Measurements from ENCODE around the gene RTF1.

Gene RTF1

DNA sequence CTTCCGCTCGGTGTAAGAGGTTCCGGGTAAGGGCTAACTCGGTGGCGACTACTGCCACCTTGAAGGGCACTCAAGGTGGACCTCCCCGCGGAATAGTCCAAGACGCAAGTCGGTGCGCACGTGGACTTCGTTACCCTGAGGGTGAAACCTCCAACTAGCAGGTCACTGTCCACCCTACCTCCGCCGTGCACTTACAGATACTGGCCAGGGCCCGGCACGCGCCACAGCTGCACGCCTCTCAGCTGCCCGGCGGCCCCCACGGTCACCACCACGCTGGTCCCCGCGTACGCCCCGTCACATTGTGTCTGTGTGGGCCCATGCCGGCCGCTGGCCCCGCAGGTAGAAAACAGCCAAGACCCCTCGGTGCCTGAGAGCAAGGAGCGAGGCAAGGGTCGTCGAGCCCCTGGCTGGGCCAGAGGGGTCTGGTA is 95.6 kb downstream of the RTF1 start:
- Histone ChIP-seq H3K9me3 (ENCODE audit: control insufficient read depth, low read depth, low read length) (no peaks in the 10 kb centered on the region), H3K4me1 (ENCODE audit: control insufficient read depth, low read depth, low read length) (peaks cover 6% of the 10 kb centered on the region), H3K27me3 (ENCODE audit: control insufficient read depth, insufficient read depth, low read length) (peaks cover 71% of the 10 kb centered on the region), H3K27ac (ENCODE audit: low read length) (no peak overlapping the region), H3K36me3 (ENCODE audit: control insufficient read depth, low read depth, low read length) (peaks cover 5% of the 10 kb centered on the region), H3K9ac (ENCODE audit: low read length) (no peak overlapping the region), H3K4me3 (ENCODE audit: low read length) (peak overlapping the region; percentile 52)

DNA sequence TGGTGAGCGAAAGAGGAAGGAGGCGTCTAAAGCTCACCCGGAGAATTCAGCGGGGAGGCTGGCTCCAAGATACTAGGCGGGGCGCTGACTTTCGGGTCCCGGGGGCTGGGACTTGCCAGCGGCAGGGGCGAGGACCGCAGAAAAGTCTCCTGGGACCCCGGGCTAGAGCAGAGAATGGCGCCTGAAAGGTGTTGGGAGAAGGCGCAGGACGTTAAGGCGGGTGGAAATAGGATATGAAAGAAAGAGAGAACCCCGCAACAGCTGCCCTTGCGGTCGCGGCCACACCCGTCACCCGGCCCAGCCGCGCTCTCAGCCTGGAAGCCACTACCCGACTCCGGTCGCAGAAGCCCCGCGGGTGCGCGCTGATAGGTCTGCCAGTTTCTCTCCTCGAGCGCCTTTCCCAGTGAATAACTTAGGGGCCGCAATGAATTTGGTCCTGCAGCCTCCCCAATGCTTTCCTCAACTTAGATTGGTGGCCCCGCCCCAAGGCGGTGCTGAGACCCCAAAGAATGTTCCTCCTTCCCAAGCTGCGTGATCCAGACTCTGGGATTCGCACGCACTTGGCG is 96.1 kb downstream of the RTF1 start:
- no peaks in the 10 kb centered on the region for H3K9me3 ChIP-seq (ENCODE audit: control insufficient read depth, low read depth, low read length)
- H3K27me3 ChIP-seq (ENCODE audit: control insufficient read depth, insufficient read depth, low read length): peaks cover 66% of the 10 kb centered on the region
- H3K9ac ChIP-seq (ENCODE audit: low read length): no peak overlapping the region
- H3K36me3 ChIP-seq (ENCODE audit: control insufficient read depth, low read depth, low read length): peaks cover 10% of the 10 kb centered on the region
- H3K27ac ChIP-seq (ENCODE audit: low read length): no peak overlapping the region
- peak overlapping the region; percentile 52 for H3K4me3 ChIP-seq (ENCODE audit: low read length)
- peaks cover 6% of the 10 kb centered on the region for H3K4me1 ChIP-seq (ENCODE audit: control insufficient read depth, low read depth, low read length)

DNA sequence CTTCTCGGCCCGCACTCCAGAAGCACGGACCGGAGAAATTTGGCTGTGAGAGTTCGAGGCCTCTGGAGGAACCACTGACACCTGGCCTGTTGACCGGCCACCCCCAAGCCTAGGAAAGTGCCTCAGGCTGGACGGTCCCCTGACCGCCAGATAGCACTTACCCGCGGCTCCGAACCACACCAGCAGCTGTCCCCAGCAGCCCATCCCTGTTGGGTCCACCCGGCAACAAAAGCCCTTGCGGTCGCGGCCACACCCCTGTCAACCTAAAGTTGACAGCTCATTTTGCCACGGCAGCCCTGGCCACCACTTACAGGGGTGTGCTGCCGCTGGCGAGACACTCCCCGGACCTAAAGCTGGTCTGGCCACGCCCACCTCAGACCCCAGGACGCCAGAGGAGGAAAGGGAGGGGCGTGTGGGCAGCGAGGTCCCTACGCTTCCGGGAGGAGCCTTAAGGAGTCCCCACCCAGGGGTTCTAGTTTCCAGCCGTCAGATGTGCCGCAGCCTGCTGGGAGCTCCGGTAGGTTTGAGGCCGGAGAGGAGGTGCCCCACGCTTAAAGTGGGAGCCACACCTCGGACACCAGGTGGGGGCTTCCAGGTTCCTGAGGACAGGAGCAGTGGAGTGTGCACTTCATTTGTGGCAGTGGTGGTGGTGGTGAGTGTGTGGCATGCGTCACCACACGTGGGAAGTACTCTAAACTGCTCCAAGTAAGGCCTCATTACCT is 96.8 kb downstream of the RTF1 start, which contains the start of gene LTK:
LTK (minus strand) TSS at position 322 of the 722 bp plus-strand sequence; CDS start at position 204, 118 bp downstream.
- Histone ChIP-seq H3K36me3 (ENCODE audit: control insufficient read depth, low read depth, low read length) (peaks cover 11% of the 10 kb centered on the region), H3K27ac (ENCODE audit: low read length) (no peak within 1 kb of the TSS), H3K27me3 (ENCODE audit: control insufficient read depth, insufficient read depth, low read length) (peaks cover 62% of the 10 kb centered on the region), H3K9ac (ENCODE audit: low read length) (no peak within 1 kb of the TSS), H3K9me3 (ENCODE audit: control insufficient read depth, low read depth, low read length) (no peaks in the 10 kb centered on the region), H3K4me1 (ENCODE audit: control insufficient read depth, low read depth, low read length) (peaks cover 6% of the 10 kb centered on the region), H3K4me3 (ENCODE audit: low read length) (peak within 1 kb of the TSS; percentile 52)

DNA sequence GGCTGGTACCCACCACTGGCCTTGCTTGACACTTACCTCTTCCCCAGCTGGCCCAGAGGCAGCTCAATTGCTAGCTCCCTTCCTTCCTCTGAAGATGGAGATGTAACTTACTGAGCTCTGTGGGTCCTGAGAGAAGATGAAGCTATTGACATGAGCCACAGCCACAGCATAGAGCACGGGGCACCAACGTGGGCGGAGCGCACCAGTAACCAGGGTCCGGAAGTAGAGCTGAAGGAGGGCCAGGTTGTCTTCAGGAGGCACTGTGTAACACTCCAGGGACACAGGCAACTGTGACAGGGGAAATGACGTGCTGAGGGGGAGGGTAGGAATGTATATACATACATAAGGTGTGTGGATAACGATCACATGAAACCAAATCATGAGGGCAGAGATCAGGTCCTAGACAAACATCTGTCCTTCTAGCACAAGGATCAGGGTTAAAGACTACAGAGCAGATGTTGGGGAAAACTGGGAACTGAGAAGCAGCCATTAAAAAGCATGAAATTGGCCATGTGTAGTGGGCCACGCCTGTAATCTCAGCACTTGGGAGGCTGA is 101.1 kb downstream of the RTF1 start:
- Histone ChIP-seq H3K9me3 (ENCODE audit: control insufficient read depth, low read depth, low read length) (no peaks in the 10 kb centered on the region), H3K4me3 (ENCODE audit: low read length) (no peak overlapping the region), H3K4me1 (ENCODE audit: control insufficient read depth, low read depth, low read length) (no peaks in the 10 kb centered on the region)

DNA sequence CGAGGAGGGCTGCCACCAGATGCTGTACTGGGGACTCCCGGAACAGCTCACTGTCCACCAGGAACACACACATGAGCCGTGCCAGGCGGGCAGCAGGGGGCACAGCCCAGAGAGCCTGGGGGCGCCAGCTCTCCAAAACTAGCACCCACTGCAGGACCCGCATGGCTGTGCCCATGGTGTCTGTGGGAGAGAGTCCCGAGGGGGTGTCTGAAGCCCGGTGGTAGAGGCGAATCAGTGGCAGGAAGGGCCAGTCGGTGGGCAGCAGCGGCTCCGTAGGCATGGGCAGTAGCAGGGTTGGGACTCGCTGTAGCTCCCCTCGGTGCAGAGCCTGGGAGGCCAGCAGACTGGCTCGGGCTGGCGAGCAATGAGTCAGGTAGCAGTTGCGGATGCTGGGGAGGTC is 103.7 kb downstream of the RTF1 start:
- no peak overlapping the region for H3K27ac ChIP-seq (ENCODE audit: low read length)
- H3K9me3 ChIP-seq (ENCODE audit: control insufficient read depth, low read depth, low read length): no peaks in the 10 kb centered on the region
- no peaks in the 10 kb centered on the region for H3K27me3 ChIP-seq (ENCODE audit: control insufficient read depth, insufficient read depth, low read length)
- no peak overlapping the region for H3K9ac ChIP-seq (ENCODE audit: low read length)
- no peaks in the 10 kb centered on the region for H3K4me1 ChIP-seq (ENCODE audit: control insufficient read depth, low read depth, low read length)
- H3K4me3 ChIP-seq (ENCODE audit: low read length): no peak overlapping the region
- H3K36me3 ChIP-seq (ENCODE audit: control insufficient read depth, low read depth, low read length): peaks cover 40% of the 10 kb centered on the region

More for the DNA sequence above, 101.1 kb downstream of the RTF1 start:
- H3K27ac ChIP-seq (ENCODE audit: low read length): no peak overlapping the region
- H3K36me3 ChIP-seq (ENCODE audit: control insufficient read depth, low read depth, low read length): peaks cover 31% of the 10 kb centered on the region
- H3K27me3 ChIP-seq (ENCODE audit: control insufficient read depth, insufficient read depth, low read length): peaks cover 19% of the 10 kb centered on the region
- no peak overlapping the region for H3K9ac ChIP-seq (ENCODE audit: low read length)

DNA sequence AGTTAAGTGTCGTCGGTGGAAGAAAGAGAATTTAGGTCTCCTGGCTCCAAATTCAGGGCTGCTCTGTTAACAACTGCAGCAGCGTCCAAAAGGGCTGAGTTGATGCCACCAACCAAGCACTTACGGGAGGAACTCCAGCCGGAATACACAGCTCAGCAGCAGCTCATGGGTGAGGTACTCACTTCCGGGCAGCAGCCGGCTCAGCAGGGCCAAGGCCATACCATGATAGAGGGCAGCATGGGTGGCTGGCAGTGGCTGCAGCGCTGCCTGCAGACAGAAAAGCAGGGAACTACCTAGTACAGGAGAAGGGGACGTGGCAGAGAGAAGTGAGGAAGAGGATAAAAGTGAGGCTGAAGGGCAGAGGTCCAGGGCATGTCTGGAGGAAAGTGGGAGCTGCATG is 104.7 kb downstream of the RTF1 start:
- Histone ChIP-seq H3K4me1 (ENCODE audit: control insufficient read depth, low read depth, low read length) (no peaks in the 10 kb centered on the region), H3K36me3 (ENCODE audit: control insufficient read depth, low read depth, low read length) (peaks cover 48% of the 10 kb centered on the region), H3K27ac (ENCODE audit: low read length) (no peak overlapping the region), H3K9me3 (ENCODE audit: control insufficient read depth, low read depth, low read length) (no peaks in the 10 kb centered on the region), H3K9ac (ENCODE audit: low read length) (no peak overlapping the region), H3K27me3 (ENCODE audit: control insufficient read depth, insufficient read depth, low read length) (no peaks in the 10 kb centered on the region), H3K4me3 (ENCODE audit: low read length) (no peak overlapping the region)

DNA sequence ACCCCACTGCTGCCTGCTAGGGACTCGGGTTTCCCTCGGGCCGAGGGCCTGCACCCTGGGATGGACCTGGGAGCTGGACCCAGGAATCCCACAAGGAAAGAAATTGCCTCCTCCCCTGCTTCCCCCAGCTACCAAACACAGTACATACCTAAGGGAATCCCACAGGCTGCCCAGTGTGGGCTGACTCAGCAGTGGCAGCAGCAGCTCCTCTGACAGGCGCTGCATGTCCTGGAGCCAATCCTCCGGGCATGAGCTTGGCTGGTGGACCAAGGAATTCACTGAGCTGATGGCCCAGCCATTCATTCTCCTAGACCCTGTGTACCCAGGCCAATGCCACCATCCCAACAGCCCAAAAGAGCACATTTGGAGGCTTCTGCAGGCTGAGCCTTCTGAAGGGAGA is 106.2 kb downstream of the RTF1 start:
- no peaks in the 10 kb centered on the region for H3K9me3 ChIP-seq (ENCODE audit: control insufficient read depth, low read depth, low read length)
- H3K4me1 ChIP-seq (ENCODE audit: control insufficient read depth, low read depth, low read length): no peaks in the 10 kb centered on the region
- H3K27ac ChIP-seq (ENCODE audit: low read length): no peak overlapping the region
- no peaks in the 10 kb centered on the region for H3K27me3 ChIP-seq (ENCODE audit: control insufficient read depth, insufficient read depth, low read length)
- peaks cover 52% of the 10 kb centered on the region for H3K36me3 ChIP-seq (ENCODE audit: control insufficient read depth, low read depth, low read length)
- H3K9ac ChIP-seq (ENCODE audit: low read length): no peak overlapping the region
- H3K4me3 ChIP-seq (ENCODE audit: low read length): no peak overlapping the region

DNA sequence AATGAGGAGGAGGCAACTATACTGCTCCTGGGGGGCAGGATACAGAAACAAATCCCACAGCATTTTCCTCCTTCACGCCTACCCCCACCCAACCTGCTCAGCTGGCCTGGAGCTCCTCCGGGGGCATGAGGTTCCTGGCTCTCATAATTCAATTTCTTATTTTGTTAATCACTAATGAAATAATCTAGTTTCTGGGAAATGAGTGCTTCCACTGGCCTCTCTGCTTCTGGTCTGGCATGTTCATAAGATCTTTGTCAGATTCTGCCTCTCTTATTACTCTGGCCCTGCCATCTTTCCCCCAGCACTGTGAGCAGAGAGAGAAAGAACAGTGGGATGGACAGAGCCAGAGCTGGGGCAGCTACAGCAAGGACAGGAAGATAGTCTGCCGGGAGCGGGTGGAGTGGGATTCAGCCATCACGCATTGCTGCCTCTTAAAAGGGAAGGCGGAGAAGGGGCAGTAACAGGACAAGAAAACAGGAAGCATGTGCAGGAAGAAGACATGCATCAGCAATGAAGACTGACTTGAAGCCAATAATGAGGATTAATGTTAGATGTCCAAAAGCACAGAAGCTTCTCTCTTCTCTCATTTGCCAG is 113.6 kb downstream of the RTF1 start:
- H3K27me3 ChIP-seq (ENCODE audit: control insufficient read depth, insufficient read depth, low read length): no peaks in the 10 kb centered on the region
- no peak overlapping the region for H3K4me3 ChIP-seq (ENCODE audit: low read length)
- peaks cover 74% of the 10 kb centered on the region for H3K36me3 ChIP-seq (ENCODE audit: control insufficient read depth, low read depth, low read length)
- no peak overlapping the region for H3K9ac ChIP-seq (ENCODE audit: low read length)
- H3K4me1 ChIP-seq (ENCODE audit: control insufficient read depth, low read depth, low read length): no peaks in the 10 kb centered on the region
- H3K27ac ChIP-seq (ENCODE audit: low read length): no peak overlapping the region
- no peaks in the 10 kb centered on the region for H3K9me3 ChIP-seq (ENCODE audit: control insufficient read depth, low read depth, low read length)

Data from iPS-18a (cell line).